GM19025 (cell line): ENCODE results near the gene ANO8.

Experiments
- ATAC-seq: cut with Tn5 transposase; IDR thresholded peaks from one replicate; pipeline ENCODE4 v1.9.1; 2021; ENCODE audit warnings: mild to moderate bottlenecking, low read depth, moderate library complexity; ENCODE audit not compliant: unreplicated experiment

Gene ANO8

GRCh38 chr19:17329366-17330261, 5.0 kb downstream of the ANO8 start:
- ATAC-seq, result no peak

- no peak for ATAC-seq
These were observed 5.9 kb downstream of the ANO8 start for GRCh38 chr19:17328517-17329365.

DNA sequence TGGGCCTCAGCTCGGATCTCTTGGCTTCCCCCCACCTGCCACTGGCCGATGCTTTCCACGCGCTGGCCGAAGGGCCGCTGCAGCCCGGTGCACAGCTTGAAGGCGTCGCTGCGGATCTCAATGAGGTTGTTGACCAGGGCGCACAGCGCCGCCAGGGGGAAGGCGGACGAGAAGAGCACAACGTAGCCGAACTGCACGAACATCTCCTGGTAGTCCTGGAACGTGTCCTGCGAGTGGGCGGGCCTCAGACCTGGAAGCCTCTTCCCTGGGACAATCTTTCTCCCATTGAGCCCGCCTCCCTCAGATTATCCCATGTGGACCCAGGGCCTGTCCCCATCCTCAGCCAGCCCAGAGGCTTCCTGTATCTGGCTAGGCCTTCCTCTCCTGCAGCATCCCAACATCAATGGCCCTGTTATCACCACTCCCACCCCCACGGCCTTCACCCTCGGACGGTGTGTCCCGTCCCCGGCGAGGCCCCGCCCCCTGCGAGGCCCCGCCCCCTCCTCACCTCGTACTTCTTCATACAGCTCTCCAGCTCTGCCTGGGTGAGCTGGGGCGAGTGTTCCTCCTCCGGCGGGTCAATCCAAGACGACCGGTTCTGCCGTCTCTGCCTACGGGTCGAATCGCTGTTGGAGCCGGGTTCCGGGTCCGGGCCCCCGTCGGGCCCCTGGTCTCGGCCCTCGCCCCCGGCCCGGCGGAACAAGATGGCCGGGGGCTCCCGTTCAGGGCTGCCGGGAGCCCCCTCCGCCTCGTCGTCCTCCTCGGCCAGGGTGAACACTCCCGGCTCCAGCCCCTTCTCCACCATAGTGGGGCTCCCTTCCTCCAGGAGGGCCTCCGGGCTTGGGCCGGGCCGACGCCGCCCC, 6.8 kb downstream of the ANO8 start:
- no peak for ATAC-seq

DNA sequence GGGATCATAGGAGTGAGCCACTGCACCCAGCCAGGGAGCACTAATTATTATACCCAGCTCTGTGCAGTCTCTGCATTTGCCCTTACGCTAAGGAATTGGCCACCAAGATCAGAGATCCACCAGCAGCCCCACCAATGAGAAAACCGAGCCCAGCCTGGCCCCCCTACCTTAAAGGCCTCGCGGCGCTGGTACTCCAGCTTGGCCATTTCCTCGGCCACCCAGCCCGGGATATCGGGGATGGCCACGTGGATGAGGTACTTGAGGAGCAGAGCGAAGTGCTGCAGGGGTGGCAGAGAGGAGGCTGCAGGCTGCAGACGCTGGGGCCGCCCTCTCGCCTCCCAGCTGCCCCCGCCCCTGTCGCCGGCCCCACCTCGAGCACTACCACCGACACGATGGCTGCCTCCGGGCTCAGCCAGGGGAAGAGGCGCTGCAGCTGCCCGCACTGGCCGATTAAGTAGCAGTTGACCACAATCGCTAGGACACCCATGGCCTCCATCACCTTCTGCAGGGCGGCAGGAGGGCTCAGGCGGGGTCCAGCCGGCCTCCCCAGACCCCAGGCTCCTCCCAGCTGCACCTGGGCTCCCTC, 7.5 kb downstream of the ANO8 start:
- ATAC-seq, result no peak

GRCh38 chr19:17326595-17326966, 8.1 kb downstream of the ANO8 start:
- no peak for ATAC-seq

DNA sequence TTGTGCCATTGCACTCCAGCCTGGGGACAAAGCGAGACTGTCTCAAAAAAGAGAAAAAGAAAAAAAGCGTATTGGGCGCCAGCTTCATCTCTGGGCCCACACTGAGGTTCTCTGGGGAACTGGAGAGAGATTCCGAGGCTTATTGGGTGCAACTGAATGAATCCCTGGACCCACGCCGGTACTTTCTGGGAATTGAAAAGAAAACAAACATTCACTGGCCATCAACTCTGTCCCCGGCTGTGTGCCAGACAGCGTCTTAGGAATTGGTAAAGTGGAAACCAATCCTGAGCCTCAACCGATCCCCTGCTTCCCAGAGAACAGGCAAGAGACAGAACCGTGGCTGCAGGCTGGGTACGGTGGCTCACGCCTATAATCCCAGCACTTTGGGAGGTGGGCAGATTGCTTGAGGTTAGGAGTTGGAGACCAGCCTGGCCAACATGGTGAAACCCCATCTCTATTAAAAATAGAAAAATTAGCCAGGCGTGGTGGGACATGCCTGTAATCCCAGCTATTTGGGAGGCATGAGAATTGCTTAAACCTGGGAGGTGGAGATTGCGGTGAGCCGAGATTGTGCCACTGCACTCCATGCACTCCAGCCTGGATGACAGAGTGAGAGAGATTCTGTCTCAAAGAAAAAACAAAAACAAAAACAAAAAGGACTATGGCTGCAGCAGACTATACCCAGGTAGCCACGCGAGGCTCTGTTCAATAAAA, 8.6 kb downstream of the ANO8 start:
- ATAC-seq, result no peak

- no peak for ATAC-seq
These were observed 9.5 kb downstream of the ANO8 start for GRCh38 chr19:17325133-17325532.

GRCh38 chr19:17324357-17325114, 10.1 kb downstream of the ANO8 start:
- ATAC-seq, result no peak

GRCh38 chr19:17323964-17324332, 10.7 kb downstream of the ANO8 start:
- ATAC-seq, result no peak

DNA sequence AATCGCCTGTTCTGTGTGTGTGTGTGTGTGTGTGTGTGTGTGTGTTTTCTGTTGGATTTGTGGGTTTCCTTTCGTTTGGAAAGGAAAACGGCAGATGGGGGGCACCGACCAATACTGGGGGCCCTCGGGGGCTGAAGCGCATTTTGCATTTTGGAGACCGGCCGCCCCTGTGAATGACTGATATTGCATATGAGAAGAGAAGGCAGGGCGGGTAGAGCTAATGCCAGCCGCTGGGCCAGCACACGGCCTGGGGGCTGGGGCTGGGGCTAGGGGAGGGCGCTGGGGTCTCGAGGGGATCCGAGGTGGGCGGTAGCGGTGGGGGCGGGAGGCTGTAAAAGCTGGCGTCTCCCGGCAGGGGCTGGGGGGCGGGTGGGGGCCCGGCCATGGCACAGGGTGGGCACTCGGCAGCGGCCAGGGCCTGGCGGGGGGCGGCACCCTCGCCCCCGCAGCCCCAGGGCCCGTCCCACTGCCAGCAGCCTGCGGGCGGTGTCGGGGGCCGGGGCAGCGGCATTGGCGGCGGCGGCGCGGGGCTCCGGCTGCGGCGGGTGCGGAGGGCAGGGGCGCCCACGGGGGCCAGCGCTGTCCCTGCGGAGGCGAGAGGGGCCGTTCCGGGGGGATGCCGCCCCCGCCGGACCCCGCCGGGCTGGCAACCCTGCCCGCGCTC, 11.2 kb downstream of the ANO8 start:
- no peak for ATAC-seq

GRCh38 chr19:17322854-17323253, 11.8 kb downstream of the ANO8 start:
- ATAC-seq, result no peak

DNA sequence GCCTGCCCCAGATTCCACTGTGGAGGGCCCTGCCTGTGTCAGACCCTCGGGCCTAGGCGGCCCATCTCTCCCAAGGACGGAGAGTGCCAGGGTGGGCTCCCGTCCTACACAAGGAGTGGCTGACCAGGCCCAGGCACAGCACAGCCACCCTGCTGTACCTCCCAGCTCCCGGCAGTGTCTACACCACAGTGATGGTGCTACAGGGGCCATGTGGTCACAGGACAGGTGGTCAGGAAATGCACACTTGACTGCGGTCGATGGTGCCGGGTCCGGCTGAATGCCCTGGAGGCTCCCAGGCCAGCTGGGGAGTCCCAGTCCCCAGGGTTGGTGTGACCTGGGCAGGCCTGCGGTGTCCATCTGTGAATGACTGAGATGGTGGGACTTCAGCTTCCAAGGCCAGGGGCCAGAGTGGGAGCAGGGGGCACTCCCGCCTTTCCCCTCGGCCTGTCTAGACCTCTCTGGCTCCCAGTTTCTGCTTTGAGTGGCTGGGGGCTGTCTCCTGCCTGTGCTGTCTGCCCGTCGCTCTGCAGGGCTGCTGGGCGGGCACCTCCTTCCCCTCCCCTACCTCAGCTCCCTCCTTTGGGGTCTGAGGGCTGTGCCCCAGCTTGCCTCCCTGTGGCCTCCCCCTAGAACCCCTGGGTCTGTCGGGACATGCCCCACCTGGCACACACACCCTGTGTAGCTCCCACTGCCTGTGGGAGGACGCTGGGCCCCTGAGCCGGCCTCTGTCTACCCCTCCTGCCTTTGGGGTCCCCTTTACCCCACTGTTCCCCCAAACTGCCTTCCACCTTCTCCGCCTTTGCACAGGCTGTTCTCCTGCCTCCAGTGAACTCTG, 12.8 kb downstream of the ANO8 start:
- no peak for ATAC-seq

DNA sequence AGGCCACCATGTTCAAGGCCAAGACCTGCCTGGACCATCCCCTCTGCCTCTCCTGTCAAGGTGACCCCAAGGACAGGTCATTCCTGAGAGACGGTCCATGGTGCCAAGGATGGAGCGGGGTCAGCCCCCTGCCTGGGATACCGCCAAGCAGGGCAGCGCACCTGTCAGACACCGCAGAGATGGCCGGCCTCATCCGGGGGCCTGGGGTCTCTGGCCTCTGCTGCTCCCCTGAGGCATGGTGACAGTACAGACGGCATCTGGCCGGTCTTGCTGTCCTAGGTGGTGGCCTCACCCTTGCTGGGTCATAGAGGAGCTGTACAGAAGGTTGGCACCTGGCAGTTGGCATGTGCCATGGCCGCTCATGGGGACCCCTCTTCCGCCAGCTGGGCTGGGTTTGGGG, 14.2 kb downstream of the ANO8 start:
- ATAC-seq, result no peak

GRCh38 chr19:17319473-17320238, 15.0 kb downstream of the ANO8 start:
- no peak for ATAC-seq

DNA sequence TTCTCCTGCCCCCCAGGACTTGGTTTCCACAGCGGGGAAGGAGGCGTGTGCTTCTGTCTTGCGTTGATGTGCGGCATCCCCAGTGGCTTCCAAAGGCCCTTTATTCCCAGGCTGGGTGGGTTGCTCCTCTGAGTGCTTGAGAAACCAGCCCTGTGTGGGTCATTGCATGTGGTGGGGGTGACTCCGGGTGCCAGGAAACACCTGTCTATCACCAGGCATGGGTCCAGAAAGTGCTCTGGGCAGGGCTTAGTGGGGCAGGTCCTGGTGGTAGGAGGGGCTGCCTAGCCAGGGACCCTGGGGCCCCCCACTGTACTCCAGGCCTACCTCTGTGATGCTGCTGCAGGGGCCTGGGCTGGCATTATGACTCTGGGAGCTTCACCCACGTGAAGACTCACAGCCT, 15.7 kb downstream of the ANO8 start:
- no peak for ATAC-seq

GRCh38 chr19:17314007-17314593, 20.6 kb downstream of the ANO8 start:
- ATAC-seq, result no peak
